Measurements from ENCODE around the gene HERC5. TPM values are rescaled to one million over a fixed set of nuclear protein-coding genes. Genes with fewer than 3 reads are reported as not detected.

HERC5 gene
- total and polyA plus RNA-seq, 4 donors: 3.9 to 7.8 (median 5.4) TPM

DNA sequence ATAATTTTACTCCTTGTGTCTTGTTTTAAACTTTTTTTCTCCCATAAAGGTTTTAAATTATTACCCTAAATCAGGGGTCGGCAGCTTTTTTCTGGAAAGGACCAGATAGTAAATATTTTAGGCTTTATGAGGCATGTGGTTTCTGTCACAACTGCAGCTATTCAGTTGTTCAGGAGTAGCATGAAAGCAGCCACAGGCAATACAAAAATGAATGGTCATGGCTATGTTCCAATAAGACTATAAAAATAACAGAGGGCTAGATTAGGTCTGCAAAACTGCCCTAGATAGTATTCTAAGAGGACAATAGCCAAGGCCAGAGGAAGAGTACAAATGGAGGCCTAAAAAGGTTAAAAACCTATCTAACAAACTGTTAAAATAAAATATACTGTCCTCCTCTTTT, 24.6 kb downstream of the HERC5 start:
- Histone ChIP-seq H3K4me1 (ENCODE audit: control insufficient read depth in 5 of 5, insufficient read depth in 5 of 5, low read length in 5 of 5) (peaks cover 0 to 3% (median 0%) of the 10 kb centered on the region in 5 donors), H3K27me3 (ENCODE audit: control insufficient read depth in 3 of 3, insufficient read depth in 3 of 3, low read length in 2 of 3) (no peaks in the 10 kb centered on the region), H3K4me3 (no peak overlapping the region), H3K27ac (ENCODE audit: low read depth in 1 of 2, low read length in 1 of 2) (no peak overlapping the region), H3K9me3 (ENCODE audit: control insufficient read depth in 4 of 4, insufficient read depth in 3 of 4, low read length in 3 of 4) (no peaks in the 10 kb centered on the region), H3K36me3 (ENCODE audit: control insufficient read depth in 4 of 4, insufficient read depth in 4 of 4, low read length in 4 of 4) (peaks cover 0 to 8% (median 0%) of the 10 kb centered on the region in 4 donors), H3K9ac (ENCODE audit: insufficient read depth in 1 of 2, low read length in 2 of 2) (no peak overlapping the region)
- WGBS, 2 donors: 71 to 78% methylated on average over 1 of the region's 1 CpG
- no peak for TF ChIP-seq CTCF (IDR thresholded peaks at IDR 0.05; ENCODE audit: control extremely low read depth, extremely low read depth)
- DNase-seq: peak in 2 of 3 donors; percentile 10 to 23
- no peak for ATAC-seq (ENCODE audit: insufficient read depth, low FRiP score)

DNA sequence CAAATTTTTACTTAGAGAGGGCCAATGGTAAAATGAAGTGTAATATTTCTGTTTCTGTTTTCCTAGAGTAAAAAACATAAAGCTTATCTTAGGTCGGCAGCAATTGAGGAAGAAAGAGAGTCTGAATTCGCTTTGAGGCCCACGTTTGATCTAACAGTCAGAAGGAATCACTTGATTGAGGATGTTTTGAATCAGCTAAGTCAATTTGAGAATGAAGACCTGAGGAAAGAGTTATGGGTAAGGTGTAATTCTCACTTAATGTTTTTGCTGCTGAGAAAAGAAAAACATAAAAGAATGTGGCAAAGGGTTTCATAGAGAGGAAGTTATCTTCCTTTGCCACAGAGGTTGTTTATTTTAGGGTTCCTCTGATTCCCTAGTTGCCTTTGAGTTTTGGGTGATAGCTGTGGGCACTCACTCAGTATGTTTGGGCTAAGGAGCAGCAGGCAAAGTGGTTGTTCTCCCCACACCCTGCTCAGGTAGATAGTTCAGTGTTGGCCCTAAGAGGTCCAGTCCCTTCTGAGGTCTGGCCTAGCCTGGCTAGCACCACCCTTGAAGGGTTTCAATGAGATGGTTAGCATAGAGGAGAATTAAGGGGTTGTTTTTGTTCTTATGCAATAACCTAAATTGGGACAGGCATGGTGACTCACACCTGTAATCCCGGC, 32.3 kb downstream of the HERC5 start:
- H3K4me1 ChIP-seq (ENCODE audit: control insufficient read depth in 5 of 5, insufficient read depth in 5 of 5, low read length in 5 of 5): no peaks in the 10 kb centered on the region
- peaks cover 0 to 7% (median 2%) of the 10 kb centered on the region in 4 donors for H3K36me3 ChIP-seq (ENCODE audit: control insufficient read depth in 4 of 4, insufficient read depth in 4 of 4, low read length in 4 of 4)
- H3K27me3 ChIP-seq (ENCODE audit: control insufficient read depth in 3 of 3, insufficient read depth in 3 of 3, low read length in 2 of 3): no peaks in the 10 kb centered on the region
- TF ChIP-seq CTCF (IDR thresholded peaks at IDR 0.05; ENCODE audit: control extremely low read depth, extremely low read depth): no peak
- no peak overlapping the region for H3K4me3 ChIP-seq
- 50 to 54% methylated on average over 4 of the region's 4 CpGs for WGBS, 2 donors
- no peak overlapping the region for H3K27ac ChIP-seq (ENCODE audit: low read depth in 1 of 2, low read length in 1 of 2)
- DNase-seq: no peak
- no peak overlapping the region for H3K9ac ChIP-seq (ENCODE audit: insufficient read depth in 1 of 2, low read length in 2 of 2)
- H3K9me3 ChIP-seq (ENCODE audit: control insufficient read depth in 4 of 4, insufficient read depth in 3 of 4, low read length in 3 of 4): no peaks in the 10 kb centered on the region
- ATAC-seq (ENCODE audit: insufficient read depth, low FRiP score): no peak

GRCh38 chr4:88497859-88498409, 41.0 kb downstream of the HERC5 start:
- no peak for TF ChIP-seq CTCF (IDR thresholded peaks at IDR 0.05; ENCODE audit: control extremely low read depth, extremely low read depth)
- no peak overlapping the region for H3K27ac ChIP-seq (ENCODE audit: low read depth in 1 of 2, low read length in 1 of 2)
- peaks cover 0 to 10% (median 4%) of the 10 kb centered on the region in 4 donors for H3K36me3 ChIP-seq (ENCODE audit: control insufficient read depth in 4 of 4, insufficient read depth in 4 of 4, low read length in 4 of 4)
- 95 to 96% methylated on average over 2 of the region's 2 CpGs for WGBS, 2 donors
- no peaks in the 10 kb centered on the region for H3K27me3 ChIP-seq (ENCODE audit: control insufficient read depth in 3 of 3, insufficient read depth in 3 of 3, low read length in 2 of 3)
- H3K9ac ChIP-seq (ENCODE audit: insufficient read depth in 1 of 2, low read length in 2 of 2): no peak overlapping the region
- ATAC-seq (ENCODE audit: insufficient read depth, low FRiP score) (no peak), DNase-seq (no peak)
- no peak overlapping the region for H3K4me3 ChIP-seq
- H3K4me1 ChIP-seq (ENCODE audit: control insufficient read depth in 5 of 5, insufficient read depth in 5 of 5, low read length in 5 of 5): no peaks in the 10 kb centered on the region
- H3K9me3 ChIP-seq (ENCODE audit: control insufficient read depth in 4 of 4, insufficient read depth in 3 of 4, low read length in 3 of 4): no peaks in the 10 kb centered on the region

Data from lung (tissue), 12 donors.